GM12873 (cell line): ENCODE results near the gene GABPB2.

Experiments
- CTCF ChIP-seq: IDR thresholded peaks from 2 replicates; pipeline ENCODE4 v1.5.1; 2012; ENCODE audit warnings: low read depth, mild to moderate bottlenecking, moderate library complexity, low read length, control low read depth; ENCODE audit not compliant: insufficient read depth; ENCODE audit errors: missing control alignments

GABPB2 gene

GRCh38 chr1:151060007-151060656 lies 10.4 kb upstream of the GABPB2 start, which contains the start of gene MLLT11:
TSS of gene MLLT11 (plus strand) at chr1:151060397. CDS start at chr1:151067225, 6,828 bp downstream.
- TF ChIP-seq CTCF = no peak

- TF ChIP-seq CTCF = peak; percentile 3
Measured at GRCh38 chr1:151060657-151061421, 9.7 kb upstream of the GABPB2 start.

- no peak for TF ChIP-seq CTCF
Measured at GRCh38 chr1:151061704-151062103, 8.9 kb upstream of the GABPB2 start.

GRCh38 chr1:151062741-151063371 lies 7.7 kb upstream of the GABPB2 start:
- no peak for TF ChIP-seq CTCF

- TF ChIP-seq CTCF = no peak
Measured at GRCh38 chr1:151065089-151065645, 5.4 kb upstream of the GABPB2 start.

- no peak for TF ChIP-seq CTCF
Measured at GRCh38 chr1:151067185-151067584, 3.4 kb upstream of the GABPB2 start.

GRCh38 chr1:151069103-151069486 lies 1.5 kb upstream of the GABPB2 start:
- no peak for TF ChIP-seq CTCF
